HG03565 (cell line): ENCODE results near the gene ERGIC1.

Source experiments
- ATAC-seq: cut with Tn5 transposase; IDR thresholded peaks from one replicate; pipeline ENCODE4 v1.9.1; 2021; ENCODE audit warnings: mild to moderate bottlenecking, moderate library complexity; ENCODE audit not compliant: unreplicated experiment

ERGIC1 gene

GRCh38 chr5:172827841-172828240 is 6.2 kb upstream of the ERGIC1 start:
- ATAC-seq = no peak

GRCh38 chr5:172828911-172829431 is 5.1 kb upstream of the ERGIC1 start:
- no peak for ATAC-seq

GRCh38 chr5:172830275-172830799 is 3.7 kb upstream of the ERGIC1 start:
- ATAC-seq = no peak

- no peak for ATAC-seq
Observed at GRCh38 chr5:172830876-172831662, 3.0 kb upstream of the ERGIC1 start.

GRCh38 chr5:172832383-172833315 is 1.4 kb upstream of the ERGIC1 start:
- no peak for ATAC-seq

GRCh38 chr5:172833372-172833685 is 722 bp upstream of the ERGIC1 start:
- no peak for ATAC-seq

GRCh38 chr5:172834415-172835289 is 601 bp downstream of the ERGIC1 start:
- peak; percentile 6 for ATAC-seq

- no peak for ATAC-seq
Observed at GRCh38 chr5:172835290-172835993, 1.4 kb downstream of the ERGIC1 start.

- ATAC-seq = no peak
Observed at GRCh38 chr5:172835994-172836356, 1.9 kb downstream of the ERGIC1 start.

- ATAC-seq = peak; percentile 72
Observed at GRCh38 chr5:172837640-172838039, 3.6 kb downstream of the ERGIC1 start.

GRCh38 chr5:172838151-172838875 is 4.3 kb downstream of the ERGIC1 start:
- ATAC-seq = no peak

GRCh38 chr5:172839669-172840431 is 5.8 kb downstream of the ERGIC1 start:
- no peak for ATAC-seq

GRCh38 chr5:172840432-172841154 is 6.5 kb downstream of the ERGIC1 start:
- ATAC-seq = no peak

GRCh38 chr5:172841256-172841655 is 7.2 kb downstream of the ERGIC1 start:
- no peak for ATAC-seq

GRCh38 chr5:172843825-172844576 is 9.9 kb downstream of the ERGIC1 start:
- no peak for ATAC-seq

GRCh38 chr5:172844577-172844838 is 10.5 kb downstream of the ERGIC1 start:
- no peak for ATAC-seq

- no peak for ATAC-seq
Observed at GRCh38 chr5:172845154-172845553, 11.1 kb downstream of the ERGIC1 start.

- ATAC-seq = no peak
Observed at GRCh38 chr5:172845576-172845975, 11.5 kb downstream of the ERGIC1 start.
